Measurements from ENCODE around the gene FNDC3A.
"Not testable (repeated sequence)": the region's sequence is repeated elsewhere in the genome, so short reads cannot be mapped to it uniquely, and the experiment has no call there.

Gene FNDC3A

GRCh38 chr13:49044836-49045235 is 69.1 kb downstream of the FNDC3A start:
- DNase-seq (ENCODE audit: low spot score) = no peak

GRCh38 chr13:49046002-49046401 is 70.3 kb downstream of the FNDC3A start:
- no peak for DNase-seq (ENCODE audit: low spot score)

- no peak for DNase-seq (ENCODE audit: low spot score)
Measured at GRCh38 chr13:49046519-49046918, 70.8 kb downstream of the FNDC3A start.

DNA sequence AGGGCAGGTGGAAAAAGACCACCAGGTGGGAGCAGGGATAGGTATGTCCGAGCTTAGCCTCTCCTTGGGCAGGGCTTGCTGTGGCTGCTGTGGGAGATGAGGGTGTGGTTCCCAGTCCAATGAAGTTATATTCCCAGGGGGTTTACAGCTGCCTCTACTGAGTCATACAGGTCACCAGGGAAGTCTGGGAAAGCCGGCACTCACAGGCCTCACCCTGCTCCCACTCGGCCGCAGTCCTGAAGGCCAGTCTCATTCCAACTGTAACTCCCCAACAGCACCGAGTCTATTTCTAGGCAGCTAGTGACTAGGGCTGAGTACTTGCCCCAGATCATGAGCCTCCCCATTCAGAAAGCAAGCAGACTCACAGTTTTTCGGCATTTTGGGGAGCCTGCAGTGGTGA is 77.1 kb downstream of the FNDC3A start:
- no peak for DNase-seq (ENCODE audit: low spot score)

DNA sequence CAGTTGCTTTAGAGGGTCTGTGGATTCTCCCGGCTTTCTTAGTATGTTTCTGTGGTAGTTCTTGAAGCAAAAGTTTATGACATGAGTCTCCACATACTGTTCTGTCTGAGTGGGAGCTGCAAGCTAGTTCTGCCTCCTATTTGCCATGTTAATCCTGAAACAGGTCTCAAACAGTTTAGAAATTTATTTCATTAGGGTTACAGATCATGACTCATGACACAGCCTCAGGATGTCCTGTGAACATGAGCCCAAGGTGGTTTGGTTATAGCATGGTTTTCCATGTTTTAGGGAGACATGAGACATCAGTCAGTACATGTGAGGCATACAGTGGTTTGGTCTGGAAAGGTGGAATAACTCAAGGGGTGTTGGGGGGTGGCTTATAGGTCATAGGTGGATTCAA is 77.5 kb downstream of the FNDC3A start:
- no peak for DNase-seq (ENCODE audit: low spot score)

DNA sequence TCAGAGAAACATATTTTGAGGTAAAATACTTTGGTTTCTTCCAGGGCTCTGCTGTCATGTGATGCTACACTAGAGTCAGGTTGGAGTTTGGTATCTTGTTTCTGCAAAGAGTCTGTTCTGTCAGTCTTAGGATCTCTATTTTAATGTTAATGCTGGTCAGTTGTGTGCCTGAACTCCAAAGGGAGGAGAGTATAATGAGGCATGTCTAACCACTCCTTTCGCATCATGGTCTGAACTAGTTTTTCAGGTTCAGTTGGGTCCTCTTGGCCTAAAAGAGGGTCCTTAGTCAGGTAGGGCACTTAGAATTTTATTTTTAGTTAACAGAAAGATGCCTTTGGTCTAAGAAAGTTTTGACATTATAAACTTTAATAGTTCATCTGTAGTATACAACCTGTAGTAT is 78.2 kb downstream of the FNDC3A start:
- no peak for DNase-seq (ENCODE audit: low spot score)

DNA sequence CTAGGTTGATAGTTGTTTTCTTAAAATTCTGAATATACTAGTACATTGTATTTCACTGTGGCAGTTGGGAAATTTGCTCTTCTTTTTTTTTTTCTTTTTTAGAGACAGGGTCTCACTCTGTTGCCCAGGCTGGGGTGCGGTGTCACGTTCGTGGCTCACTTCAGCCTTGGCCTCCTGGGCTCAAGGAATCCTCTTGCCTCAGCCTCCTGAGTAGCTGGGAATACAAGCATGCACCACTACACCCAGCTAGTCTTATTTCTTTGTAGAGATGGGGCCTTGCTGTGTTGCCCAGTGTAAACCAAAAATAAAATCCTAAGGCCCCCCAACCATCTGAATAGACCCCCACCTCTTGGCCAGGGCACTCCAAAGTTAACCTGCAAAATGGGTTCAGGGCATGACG is 79.3 kb downstream of the FNDC3A start:
- no peak for DNase-seq (ENCODE audit: low spot score)

DNA sequence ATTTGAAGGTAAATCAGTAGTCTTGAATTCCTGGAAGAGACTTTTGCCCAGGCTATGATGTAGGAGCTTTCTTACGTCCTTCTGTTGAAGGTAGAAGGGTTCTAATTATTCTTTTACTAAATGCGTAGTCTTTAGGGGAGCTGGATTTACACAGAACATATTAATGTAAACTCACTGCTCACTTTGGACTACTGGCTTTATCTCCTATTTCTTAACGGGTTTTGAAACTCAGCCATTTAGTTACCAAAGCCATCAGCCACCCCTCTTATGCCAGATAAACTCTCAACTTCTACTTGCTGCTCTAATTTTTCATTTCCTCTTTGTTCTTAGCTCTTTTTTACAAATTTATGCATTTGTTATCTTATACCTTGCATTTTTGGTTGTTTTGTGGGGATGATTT is 81.5 kb downstream of the FNDC3A start:
- no peak for DNase-seq (ENCODE audit: low spot score)

DNA sequence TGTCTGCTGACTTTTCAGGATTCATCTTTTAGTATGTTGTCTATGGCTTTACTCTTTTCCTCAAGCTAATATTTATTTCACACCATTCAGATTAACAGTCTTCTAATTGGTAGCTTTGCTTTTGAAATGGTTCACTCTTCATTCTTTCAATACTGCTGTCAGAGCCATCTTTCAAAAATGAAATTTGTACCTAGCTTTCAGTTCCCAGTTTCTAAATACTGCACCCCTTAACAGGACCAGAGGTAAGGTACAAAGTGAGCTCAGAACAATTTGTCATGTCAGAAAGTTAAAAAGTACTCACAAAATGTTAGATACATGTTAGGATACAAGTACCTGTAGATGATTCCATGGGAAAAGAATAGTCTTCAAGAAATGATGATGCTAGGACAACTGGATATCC is 83.0 kb downstream of the FNDC3A start:
- no peak for DNase-seq (ENCODE audit: low spot score)

GRCh38 chr13:49060678-49061387 is 85.1 kb downstream of the FNDC3A start:
- DNase-seq (ENCODE audit: low spot score) = no peak

DNA sequence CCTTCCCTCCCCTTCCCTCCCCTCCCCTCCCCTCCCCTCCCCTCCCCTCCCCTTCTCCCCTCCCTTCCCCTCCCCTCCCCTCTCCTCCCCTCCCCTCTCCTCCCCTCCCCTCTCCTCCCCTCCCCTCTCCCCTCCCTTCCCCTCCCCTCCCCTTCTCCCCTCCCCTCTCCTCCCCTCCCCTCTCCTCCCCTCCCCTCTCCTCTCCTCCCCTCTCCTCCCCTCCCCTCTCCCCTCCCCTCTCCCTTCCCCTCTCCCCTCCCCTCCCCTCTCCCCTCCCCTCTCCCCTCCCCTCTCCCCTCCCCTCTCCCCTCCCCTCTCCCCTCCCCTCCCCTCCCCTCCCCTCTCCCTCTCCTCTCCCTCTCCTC is 85.7 kb downstream of the FNDC3A start:
- not testable (repeated sequence) for DNase-seq (ENCODE audit: low spot score)

DNA sequence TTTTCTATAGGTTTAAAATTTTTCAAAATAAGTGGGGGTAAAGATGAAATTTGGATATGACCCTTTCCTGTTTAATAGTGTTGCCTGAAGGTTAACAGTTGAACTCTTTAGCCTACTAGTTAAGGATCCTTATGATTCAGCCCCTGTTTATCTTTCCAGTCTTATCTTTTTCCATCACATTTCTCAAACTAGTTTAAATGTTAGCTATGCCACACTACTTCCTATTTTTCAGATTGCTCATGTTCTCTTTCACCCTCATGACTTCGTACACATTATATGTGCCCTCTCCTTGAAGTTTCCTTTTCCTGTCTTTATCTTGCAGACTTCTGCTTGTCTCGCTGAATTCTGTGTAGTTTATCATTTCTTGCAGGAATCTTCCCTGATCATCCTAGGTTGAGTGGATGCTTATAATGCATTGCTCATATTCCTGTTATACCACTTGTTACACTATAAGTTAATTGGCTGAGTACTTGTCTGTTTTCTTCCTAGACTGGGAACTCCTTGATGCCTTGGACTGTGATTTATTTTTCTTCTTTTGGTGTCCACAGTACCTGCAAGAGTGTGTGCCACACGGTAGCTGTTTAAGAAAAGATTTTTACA is 86.7 kb downstream of the FNDC3A start:
- no peak for DNase-seq (ENCODE audit: low spot score)

DNA sequence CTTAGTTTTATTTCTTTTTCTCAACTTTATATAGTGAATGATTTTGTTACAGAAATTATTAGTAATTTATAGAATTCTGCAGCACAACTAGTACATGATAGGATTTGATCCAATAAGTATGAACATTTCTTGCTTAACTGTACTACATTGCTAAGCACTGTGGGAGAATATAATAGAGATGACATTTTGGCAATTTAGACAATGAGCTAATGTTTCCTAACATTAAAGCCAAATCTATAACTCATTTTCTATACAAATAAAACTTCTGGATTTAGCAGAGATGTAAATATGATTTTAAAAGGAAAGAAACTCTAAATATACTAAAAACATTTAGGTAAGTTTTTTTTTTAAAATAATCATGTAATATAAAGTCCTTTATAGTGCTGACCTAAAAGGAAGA is 87.3 kb downstream of the FNDC3A start:
- no peak for DNase-seq (ENCODE audit: low spot score)

- no peak for DNase-seq (ENCODE audit: low spot score)
Measured at GRCh38 chr13:49063497-49063896, 87.8 kb downstream of the FNDC3A start.

DNA sequence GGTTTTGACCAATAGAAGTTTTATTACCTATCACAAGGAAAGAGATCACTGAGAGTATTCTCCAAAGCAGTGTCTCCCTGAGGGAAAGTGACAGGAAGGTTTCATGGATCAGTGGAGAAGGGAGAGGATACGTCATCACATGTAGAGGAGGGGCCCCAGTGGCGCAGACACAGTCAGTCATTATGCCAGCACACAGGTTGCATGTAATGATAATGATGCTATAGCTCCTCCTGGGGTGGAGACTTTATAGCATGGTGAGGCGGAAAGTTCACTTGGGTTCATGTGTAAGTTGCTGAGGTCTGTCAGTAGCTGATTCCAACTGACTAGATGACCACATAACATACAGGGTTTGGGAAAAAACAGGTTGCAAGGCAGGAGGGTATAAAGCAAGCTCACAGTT is 88.8 kb downstream of the FNDC3A start:
- no peak for DNase-seq (ENCODE audit: low spot score)

GRCh38 chr13:49066856-49067255 is 91.1 kb downstream of the FNDC3A start:
- no peak for DNase-seq (ENCODE audit: low spot score)

- not testable (repeated sequence) for DNase-seq (ENCODE audit: low spot score)
Measured at GRCh38 chr13:49068498-49068897, 92.8 kb downstream of the FNDC3A start.

DNA sequence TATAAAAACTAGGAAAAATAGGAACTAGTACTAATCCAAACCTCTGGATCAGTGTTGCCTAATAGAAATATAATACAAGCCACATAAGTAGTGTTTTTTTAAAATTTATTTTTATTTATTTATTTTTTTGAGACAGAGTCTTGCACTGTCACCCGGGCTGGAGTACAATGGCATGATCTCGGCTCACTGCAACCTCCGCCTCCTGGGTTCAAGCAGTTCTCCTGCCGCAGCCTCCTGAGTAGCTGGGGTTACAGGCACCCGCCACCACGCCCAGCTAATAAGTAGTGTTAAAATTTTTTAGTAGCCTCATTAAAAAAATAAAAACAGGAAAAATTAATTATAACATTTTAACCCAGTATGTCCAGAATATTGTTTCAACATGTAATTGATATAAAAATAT is 94.3 kb downstream of the FNDC3A start:
- DNase-seq (ENCODE audit: low spot score) = not testable (repeated sequence)

- no peak for DNase-seq (ENCODE audit: low spot score)
Measured at GRCh38 chr13:49071341-49071937, 95.7 kb downstream of the FNDC3A start.

GRCh38 chr13:49082653-49083536 is 107.2 kb downstream of the FNDC3A start:
- no peak for DNase-seq (ENCODE audit: low spot score)

DNA sequence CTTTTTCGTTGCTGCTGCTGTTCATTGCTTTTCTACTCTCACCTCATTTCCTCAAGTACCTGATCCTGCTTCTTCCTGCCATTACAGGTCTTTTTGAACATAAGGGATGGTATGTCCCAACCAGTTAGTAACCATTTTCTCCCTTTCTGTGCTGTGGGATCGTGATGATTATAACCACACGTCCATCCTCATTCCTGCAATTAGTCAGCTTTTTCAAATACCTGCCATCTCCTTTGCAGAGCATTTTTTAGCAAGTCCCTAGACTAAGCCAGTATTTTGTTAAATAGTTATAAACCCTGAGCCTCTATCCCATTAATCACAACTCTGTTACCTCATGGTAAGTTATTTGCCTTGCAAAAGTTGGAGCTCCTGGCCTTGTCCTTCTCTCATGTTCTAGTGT is 109.2 kb downstream of the FNDC3A start:
- DNase-seq (ENCODE audit: low spot score) = no peak

- DNase-seq (ENCODE audit: low spot score) = no peak
Measured at GRCh38 chr13:49086722-49087121, 111.0 kb downstream of the FNDC3A start.

DNA sequence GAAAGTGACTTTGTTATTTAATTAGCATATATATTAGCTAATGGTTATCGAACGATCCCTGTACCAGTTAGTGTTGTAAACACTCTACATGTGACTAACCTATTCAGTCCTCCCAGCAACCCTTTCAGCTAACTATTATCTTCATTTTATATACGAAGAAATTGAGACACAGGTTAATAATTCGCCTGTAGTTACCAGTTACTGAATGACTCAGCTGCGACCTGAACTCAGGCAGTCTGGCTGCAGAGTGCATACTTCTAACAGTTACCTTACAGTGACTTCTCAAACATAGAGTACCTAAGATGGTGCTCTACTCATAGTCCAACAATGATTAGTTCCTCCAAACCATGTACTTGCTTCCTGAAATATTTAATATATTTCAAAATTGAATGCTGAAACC is 117.7 kb downstream of the FNDC3A start:
- no peak for DNase-seq (ENCODE audit: low spot score)

Data from ecto neural progenitor cell (in vitro differentiated cells).